RKO (cell line): Measurements from ENCODE around the gene FOXP4.

Source experiments
- DNase-seq: peaks from one replicate; pipeline ENCODE4 v3.0.0-alpha.2; 2016; ENCODE audit warnings: low spot score

The FOXP4 gene

DNA sequence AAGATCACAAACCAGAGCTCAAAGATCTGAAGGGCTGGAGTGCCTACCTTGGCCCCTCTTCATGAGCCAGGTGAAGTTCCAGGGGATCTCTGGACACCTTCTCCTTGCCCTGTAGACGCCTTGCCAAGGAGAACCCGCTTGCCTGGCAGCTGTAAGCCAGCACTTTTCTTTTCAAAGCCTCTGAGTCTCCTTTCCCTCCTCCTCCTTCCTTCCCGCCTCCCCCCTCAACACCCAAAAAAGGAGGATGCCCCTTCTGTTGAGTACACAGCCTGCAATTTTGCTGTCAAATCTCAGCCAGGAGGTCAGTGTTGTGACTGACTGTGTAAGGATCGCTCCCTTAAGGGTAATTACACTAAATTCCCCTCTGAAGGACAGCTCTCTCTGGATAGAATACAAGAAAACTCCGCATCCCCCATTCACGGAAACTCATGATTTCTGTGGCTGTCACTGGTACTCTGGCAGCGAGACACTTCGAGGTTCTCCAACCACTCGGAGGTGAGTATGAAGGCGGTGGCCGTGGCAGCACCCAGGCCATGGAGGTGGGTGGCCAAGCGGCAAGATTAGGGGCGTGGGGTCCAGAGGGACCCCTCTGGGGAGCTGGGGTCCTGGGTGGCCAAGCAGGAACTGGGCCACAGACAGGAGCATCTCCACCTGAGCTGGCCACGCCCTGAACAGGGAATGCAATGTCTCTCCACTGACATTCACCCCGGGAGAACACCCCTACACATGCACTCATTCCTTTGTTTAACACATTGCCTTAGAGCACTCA lies 23.2 kb upstream of the FOXP4 start:
- DNase-seq, result no peak

GRCh38 chr6:41523915-41524633 lies 22.1 kb upstream of the FOXP4 start:
- no peak for DNase-seq

DNA sequence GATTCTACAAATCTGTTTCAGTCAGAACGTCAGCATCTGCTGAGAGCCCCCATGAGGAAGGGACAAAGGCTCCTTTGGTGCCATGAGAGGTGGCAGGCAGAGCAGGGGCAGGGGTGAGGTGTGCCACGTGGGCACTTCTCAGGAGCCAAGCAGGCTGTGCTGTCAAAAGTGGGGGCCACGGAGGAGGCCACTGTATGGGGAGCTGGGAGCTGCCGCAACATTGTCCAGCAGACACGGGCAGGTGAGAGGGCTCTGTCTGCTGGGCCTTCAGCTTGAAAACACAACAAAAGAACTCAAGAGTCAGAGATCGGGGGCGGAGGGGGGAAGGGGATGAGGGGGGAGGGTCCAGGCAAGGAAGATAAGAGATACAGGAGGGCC lies 21.6 kb upstream of the FOXP4 start:
- DNase-seq, result no peak

DNA sequence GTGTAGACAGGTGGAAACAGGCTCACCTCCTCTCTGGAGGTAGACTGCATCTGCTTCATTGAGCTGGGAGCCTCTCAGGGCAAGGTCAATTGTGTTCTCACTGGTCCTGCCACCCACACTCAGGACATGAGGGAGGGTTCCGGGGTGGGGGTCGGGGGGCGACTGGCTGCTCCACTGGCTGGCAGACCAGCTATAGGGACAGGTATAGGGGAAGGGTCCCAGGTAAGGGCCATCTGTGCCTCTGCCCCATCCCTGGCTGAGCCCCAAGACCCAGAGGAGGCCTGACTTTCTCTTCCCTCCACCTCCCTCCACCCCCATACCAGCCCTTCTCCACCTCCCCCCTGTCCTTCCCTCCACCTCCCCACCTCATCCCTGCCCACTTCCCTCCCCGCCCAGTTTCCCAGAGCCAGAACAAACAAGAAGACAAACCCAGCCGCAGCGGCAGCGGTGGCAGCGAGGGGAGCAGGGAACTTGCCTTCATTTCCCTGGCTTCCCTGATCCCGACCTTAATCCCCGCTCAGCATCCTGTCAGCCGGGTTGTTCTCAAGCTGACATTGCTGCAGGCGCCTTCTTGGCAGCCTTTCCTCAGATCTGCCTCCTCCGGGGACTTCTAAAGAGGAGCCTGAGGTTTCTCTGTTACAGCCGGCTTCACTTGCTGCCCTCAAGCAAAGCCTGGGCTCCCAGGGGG lies 18.3 kb upstream of the FOXP4 start:
- DNase-seq, result no peak

GRCh38 chr6:41528409-41528963 lies 17.7 kb upstream of the FOXP4 start:
- DNase-seq, result no peak

DNA sequence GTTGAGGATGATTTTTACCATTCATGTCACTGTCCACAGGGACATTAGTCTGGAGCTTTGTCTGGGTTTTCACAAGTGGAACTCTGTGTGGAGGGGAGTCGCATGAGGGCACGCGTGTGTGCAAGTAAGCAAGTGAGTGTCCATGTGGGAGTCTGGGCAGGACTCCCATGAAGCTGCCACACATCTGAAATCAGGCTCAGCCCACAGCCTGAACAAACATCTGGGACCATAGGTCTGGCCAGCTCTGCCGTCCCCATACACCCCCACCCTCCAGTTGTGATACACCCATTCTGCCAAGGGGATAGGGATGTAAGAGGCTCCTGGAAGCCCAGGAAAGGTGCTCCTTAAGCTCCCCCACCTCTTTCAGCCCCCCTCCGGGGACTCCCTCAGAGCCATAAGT lies 17.1 kb upstream of the FOXP4 start:
- DNase-seq, result no peak

DNA sequence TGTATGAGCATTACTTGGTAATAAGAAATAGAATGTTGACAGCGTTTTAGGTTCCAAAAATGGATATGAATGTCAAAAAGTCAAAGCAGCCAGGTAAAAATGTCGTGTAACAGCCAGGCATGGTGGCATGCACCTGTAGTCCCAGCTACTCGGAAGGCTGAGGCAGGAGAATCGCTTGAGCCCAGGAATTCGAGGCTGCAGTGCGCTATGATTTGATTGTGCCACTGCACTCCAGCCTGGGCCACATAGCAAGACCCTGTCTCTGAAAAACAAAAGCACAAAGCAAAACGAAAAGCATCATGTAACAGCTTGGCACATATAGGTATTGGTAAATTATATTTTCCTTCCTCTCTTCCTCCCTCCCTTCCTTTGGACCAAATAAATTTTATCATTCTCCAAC lies 16.2 kb upstream of the FOXP4 start:
- DNase-seq, result no peak

DNA sequence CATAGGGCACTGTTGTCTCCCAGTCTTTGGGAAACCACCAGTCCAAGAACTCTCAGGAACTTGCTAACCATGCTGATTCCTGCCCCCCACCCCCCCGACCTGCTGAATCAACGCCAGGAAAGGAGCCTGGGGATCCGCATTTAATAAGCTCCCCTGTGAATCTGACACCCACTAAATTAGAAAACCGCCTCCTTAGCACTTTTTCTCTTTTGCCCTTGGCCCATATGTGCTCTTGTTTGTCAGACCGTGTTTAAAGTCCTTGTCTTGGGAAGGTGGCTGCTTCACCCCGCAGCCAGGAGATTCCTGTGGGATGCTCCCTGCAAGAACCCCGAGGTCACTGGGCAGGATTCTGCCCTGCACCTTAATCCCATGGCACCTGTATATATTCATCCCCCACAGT lies 15.7 kb upstream of the FOXP4 start:
- DNase-seq, result no peak

DNA sequence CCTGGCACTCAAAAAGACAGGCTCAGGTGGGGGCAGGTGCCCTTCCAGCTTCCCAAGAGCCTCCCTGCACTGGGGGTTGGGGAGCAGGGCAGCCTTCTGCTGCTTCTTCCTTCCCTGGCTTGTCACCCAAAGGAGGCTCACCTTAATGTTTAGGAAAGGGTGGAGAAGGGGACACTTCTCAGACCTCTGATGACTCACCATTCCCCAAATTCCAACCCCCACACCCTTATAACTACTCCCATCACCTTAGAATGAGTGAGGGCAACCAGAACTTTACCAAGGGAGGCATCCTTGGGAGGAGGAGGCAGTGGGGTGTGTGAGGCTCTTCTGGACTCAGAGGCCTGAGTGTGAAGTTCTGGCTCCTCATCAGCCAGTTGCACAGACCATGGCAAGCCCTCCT lies 15.2 kb upstream of the FOXP4 start:
- DNase-seq, result no peak

DNA sequence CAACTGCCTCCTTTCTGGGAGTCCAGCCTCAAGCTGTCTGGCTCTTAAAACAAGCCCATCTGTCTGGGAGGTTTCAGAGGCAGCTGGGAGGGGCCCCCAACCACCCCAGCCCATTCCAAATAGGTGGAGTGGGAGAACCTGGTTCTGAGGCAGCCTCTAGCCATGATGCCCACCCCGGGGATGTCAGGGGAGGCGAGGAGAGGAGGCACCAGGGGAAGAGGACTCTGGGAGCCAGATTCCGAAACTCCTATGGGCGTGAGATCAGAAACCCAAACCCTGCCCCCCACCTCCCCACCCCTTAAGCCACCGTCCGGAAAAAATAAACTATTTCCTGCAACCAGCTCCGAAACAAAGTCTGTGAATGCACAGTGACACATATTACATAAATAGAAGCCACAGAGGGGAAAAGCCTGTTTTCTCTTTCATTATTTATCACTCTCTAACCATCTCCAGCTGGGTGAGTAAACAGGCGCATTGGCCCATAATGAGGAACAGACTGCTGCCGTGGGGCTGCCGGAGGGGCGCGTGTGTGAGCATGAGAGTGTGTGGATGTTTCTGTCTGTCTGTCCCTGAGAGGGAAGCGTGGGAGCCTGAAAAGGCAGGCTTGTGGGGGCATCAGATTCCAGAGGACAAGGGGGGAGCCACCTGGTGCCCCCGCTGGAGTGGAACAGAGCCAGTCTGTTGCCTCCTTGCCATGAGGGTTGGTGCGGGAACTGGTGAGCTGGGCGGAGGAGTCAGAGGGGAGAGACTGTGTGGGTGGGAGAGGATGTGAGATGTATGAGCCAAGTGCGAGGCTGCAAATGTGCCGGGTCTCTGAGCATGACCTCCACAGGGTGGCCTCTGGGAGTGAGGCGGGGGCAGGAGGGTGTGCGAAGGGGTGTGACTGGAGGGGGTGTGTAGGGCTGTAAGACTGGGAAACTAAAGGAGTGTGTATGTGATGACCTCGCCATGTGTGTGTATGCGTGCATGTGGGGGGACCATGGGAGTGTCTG lies 14.3 kb upstream of the FOXP4 start:
- DNase-seq, result no peak

- DNase-seq, result no peak
Observed at GRCh38 chr6:41535766-41536165, 10.4 kb upstream of the FOXP4 start.

DNA sequence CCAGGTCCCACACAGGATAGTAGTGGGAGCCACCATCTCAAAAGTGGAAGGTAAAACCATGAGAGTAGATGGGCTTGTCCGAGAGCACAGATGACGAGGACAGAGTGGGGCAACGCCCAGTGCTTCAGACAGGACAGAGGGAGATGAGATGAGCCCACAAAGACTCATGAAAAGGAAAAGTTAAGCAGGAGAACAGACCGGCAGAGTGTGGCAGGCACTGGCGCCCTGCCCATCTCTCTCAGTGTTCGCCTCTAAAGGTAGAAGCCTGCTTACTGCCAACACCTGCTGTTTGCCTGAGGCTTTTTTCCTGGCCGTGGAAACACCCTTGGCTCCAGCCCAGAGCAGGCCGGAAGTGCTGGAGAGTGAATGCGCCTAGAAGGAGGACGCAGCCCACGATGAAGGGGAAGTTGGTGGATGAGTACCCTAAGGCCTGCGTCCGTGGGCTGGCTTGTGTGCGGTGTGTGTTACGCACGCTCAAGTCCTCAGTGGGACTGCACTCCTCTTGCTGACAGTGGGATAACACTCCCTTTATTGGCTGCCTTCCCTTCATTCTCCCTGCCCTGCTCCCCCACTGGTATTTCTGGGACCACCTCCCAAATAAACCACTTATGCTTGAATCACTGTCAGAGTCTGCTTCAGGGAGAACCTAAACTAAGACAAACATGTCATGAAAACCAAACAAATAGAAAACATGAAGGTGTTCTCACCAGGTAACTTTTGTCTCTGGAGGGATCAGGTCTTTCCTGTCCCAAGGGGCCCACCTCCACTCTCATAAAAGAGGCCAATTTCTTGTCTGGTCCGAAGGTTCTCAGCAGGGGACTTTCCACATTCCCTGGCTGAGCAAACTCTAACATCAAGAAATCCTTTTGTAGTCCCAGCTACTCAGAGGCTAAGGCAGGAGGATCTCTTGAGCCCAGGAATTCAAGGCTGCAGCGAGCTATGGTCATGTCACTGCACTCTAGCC lies 9.1 kb upstream of the FOXP4 start:
- no peak for DNase-seq

- DNase-seq, result no peak
Observed at GRCh38 chr6:41538556-41539182, 7.5 kb upstream of the FOXP4 start.

DNA sequence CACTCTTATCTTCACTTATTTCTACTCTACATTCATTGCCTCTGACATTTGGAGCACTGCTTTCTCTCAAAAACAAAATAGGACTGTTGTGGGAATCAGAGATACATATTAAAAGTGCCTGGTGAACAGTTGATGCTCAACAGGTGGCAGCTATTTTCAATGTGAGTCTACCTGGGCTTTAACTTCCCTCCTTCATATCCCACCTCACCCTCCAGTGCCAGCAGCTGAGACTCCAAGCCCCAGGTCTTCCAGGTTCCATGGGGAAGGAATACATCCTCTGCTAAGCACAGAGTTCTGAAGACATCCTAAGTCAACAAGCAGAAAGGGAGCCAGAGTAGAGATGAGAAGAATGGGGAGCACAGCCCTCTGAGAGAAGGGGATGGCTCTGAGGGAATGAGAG lies 7.0 kb upstream of the FOXP4 start:
- DNase-seq, result no peak

- DNase-seq, result no peak
Observed at GRCh38 chr6:41541364-41541763, 4.8 kb upstream of the FOXP4 start.

DNA sequence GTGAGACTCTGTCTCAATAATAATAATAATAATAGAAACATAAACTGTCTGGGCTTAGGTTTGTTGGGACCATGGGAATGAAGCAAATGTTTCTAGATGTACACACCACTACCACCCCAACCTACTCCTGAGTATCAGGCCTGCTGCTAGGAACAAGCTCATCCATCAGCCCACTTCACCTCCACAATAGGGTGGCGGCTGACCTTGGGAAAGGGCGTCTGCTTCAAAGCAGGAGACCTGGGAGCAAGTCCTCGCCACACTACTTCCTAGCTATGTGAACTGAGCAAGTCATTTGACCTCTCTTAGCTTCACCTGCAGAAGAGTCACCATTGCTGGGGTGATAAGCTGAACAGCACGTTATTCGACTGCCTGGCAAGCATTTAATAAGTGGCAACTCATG lies 3.1 kb upstream of the FOXP4 start:
- peak; percentile 18 for DNase-seq

DNA sequence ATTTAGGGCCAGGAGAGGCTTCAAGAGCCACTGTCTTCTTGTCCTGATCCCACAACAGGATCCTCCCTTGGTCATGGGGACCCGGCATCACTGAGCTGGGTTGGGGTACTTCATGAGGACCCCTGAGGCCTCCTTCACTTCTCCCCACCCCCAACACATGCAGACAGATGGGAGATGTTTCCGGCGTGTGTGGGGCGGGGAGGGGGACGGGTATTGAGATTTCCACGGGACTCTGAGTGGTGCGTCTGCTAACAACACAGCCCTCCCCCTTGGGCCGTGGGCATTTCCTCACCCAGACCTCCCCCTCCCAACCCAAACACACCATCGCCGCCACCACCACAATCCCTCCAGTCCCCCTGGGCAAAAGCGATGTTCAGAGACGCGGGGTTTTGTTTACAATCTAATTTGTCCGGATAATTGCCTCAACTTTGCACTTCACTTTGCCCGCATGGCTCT lies 906 bp upstream of the FOXP4 start:
- DNase-seq, result peak; percentile 15

DNA sequence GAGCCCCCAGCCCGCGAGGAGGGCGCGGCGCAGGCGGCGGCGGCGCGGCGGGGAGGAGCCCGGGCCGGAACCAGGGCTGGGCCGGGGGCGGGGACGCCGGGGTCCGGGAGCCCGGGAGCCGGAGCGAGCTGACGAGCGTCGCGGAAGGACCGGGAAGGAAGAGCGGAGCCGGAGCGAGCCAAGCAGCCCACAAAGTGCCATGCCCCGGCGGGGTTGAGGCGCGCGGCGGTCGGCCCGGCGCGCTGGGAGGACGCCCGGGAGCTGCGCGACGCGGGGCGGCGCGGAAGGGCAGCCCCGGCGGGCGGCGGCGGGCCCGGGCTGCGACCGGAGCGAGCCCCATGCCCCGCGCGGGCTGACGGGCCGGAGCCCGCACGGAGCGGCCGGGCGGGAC lies 289 bp downstream of the FOXP4 start:
- no peak for DNase-seq

DNA sequence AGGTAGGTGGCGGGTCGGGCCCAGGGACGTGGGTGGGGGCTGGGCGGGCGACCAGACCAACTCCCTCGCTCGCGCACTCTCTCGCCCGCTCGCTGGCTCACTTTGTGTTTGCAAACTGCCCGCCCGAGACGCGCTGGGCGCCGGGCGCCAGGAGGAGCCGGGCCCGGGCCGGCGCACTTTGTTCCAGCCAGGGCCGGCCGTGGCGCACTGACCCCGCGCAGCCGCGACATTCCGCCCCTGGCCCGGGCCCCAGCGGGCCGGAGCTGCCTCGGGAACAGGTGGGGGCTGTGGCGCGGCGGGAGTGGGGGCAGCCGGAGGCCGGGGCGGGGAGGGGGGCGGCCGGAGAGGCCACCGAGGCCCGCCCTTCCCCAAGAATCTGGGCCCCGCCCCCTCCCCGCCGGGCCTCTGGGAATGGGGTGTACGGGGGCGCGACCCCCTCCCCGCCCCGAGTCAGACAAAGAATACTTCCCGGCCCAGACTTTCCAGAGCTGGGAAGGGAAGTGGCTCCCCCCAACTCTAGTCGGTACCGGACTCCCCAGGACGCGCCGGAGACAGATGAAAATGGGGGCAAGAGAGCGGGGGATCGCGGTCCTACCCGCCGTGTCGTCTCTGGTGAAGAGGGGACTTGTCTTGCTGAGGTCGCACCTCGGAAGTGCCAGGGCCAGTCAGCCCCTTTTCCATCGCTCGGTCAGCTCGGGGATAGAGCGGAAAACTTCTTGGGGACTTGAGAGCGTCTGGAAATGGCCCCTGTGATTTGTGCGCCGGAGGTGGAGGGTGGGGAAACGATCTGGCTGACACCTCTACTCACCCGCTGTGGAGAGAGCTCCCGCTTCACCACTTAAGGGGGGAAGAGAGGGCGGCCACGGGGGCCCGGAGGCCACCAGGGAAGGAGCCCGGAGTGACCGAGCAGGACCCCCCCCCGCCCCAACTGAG lies 951 bp downstream of the FOXP4 start:
- DNase-seq, result peak; percentile 39
